ENCODE measurements around the gene AP5M1.
"Not testable (repeated sequence)": the region's sequence is repeated elsewhere in the genome, so short reads cannot be mapped to it uniquely, and the experiment has no call there.

The AP5M1 gene

DNA sequence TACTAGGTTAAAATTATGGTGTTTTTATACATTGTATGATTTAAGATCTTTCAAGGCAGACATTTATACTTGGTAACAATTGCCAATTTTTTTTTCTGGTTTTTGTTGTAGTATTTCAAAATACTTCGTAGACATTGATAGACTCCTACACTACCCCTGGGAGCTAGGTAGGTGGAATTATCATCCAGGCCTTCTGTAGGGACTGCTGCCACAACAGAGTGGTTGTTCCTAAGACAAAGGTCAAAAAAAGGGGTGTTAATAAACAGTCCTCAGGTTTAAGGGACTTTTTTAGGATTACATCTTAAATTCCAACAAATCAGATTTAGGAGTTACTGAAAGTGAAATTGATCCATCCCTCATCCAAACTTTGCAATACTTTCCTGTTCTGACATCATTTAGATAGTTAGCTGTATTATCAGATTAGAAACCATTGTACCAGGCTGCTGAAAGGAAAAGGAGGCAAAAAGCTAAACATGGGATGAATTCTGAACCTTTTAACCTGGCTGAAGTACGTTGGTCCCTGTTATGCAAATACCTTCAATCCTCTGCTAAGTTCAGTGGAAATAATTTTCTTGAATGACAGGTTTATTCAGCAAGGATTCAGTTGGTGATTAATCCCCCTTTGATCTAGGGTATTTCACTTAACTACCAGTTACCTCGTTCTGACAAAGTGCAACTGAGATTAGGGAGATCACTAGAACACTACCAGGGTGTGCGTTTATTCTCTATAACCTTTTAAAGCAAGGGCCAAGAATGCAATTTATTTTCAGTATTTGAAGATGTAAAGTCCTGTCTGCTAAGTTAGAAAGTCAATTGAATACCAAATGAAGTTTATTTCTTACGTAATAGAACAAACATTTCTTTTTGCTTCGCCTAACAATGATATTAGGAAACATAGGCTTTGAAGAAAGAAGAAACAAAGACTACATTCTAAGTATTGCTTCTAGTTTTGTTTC is 23.2 kb downstream of the AP5M1 start:
- FAIRE-seq: no peak

DNA sequence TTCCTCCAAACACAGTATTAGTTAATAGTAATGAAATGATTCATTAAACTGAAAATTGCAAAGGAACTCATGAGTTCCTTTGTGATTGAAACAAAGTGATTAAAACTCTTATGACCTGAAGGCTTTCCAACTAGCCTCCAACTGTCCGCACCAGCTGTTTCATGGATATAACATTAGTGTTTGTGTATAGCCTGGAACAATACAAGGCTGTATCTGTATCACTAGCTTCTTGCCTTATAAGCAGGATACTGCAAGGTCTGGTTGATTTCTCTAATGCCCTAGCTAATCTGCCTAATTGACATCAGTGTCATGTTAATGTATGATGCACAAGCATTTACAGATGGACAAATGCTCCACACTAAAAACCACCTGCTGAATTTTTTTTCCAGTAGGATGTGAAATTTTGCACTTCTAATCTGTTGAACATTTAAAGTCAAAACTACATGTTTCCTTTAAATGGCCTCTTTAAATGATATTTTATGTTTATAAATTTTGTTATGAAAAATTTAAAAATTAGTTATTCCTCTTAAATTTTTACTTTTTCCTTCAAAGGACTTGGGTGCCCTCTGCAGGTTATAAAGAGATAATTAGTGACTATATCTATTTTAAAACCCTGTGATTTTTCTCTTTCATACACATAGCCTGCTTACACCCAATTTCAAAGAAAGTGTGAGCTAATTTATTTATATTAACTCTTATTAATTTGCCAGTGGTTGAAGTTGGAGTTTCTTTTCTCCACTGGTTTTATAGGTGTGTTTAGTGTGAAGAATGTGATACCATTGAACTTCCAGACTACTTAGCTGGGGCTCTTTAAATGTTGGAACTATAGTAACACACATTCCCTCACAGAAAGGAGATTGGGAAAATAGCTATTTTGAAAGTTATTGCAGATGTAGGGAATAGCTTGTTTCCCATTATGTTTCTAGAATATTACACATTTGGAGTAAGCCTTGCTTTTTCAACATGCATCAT is 25.4 kb downstream of the AP5M1 start:
- FAIRE-seq: no peak

- FAIRE-seq: no peak
These were observed 26.5 kb downstream of the AP5M1 start for GRCh38 chr14:57295239-57295638.

DNA sequence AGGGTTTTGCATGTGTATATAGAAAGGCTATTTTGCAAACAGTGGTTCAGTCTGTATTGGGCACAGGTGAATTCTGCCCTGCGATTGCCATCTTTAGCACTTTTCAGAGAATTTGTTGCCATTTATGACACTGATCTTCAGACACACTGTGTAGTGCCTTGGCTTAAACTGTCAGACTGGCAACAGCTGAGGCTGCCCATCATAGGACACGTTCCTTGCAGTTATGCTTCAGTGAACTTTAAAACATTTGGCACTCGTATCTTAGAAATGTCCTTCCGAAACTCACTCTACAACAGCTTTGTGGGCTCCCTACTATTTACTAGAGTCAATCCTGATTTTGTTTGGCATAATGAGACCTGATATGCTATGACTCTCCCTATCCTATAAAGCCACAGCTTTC is 29.1 kb downstream of the AP5M1 start:
- FAIRE-seq: no peak

DNA sequence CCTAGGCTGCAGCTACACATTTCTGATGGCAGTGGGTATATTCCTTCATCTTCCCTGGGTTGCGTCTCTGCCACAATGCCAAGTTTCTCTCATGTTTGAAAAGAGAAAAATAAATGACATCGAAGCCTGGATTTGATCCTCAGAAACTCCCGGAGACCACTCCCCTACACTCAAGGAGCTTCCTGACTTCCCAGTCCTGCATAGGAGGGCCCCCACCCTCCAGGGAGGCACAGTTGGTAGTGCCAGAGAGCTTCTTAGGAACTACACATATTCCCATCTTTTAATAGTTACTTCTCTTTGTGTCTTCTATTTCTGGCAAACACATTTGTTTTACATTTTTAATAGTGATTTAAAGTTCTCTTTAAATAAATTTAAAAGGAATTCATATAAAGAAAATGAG is 30.7 kb downstream of the AP5M1 start:
- FAIRE-seq: no peak

DNA sequence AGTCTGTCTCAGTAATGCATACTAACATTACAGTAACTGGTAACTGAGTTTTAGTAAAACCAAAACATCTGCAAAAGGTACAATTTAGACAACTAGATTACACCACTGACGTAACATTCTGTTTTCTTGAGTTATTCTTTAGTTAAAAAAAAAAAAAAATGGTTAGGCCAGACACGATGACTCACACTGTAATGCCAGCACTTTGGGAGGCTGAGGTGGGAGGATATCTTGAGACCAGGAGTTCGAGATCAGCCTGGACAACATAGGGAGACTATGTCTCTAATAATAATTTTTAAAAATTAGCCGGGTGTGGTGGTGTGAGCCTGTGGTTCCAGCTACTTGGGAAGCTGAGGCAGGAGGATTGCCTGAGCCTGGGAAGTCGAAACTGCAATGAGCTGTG is 34.1 kb downstream of the AP5M1 start:
- FAIRE-seq: no peak

GRCh38 chr14:57314396-57315089 is 45.8 kb downstream of the AP5M1 start:
- FAIRE-seq: no peak

GRCh38 chr14:57317248-57317833 is 48.6 kb downstream of the AP5M1 start:
- peak; percentile 88 for FAIRE-seq

DNA sequence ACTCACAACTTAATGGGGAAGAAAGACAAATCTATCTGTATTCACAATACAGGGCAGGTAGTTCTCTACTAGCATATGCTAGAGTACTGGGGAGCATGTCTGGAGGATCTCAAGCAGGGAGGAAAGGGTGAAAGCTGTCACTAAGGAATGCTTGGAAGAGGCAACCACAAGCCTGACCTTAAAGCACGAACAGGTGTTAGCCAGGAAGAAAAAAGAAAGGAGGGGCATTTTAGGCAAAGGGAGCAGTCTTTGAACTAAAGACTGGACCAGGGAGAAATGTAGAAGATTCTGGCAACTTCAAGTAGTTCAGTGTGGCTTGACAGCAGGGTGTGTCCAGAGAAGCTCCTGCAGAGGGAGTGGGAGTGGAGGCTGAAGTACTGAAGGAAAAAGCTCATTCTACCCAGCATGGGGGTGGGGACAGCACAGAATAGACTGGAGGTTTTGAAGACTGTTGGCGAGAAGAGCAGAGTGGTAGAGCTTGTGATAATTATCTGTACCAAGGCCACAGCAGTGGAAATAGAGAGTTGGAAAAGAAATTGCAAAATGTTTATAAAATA is 50.9 kb downstream of the AP5M1 start:
- FAIRE-seq: no peak

GRCh38 chr14:57323721-57324120 is 55.0 kb downstream of the AP5M1 start:
- no peak for FAIRE-seq

- FAIRE-seq: no peak
These were observed 57.5 kb downstream of the AP5M1 start for GRCh38 chr14:57326253-57326652.

GRCh38 chr14:57329833-57330232 is 61.1 kb downstream of the AP5M1 start:
- no peak for FAIRE-seq

DNA sequence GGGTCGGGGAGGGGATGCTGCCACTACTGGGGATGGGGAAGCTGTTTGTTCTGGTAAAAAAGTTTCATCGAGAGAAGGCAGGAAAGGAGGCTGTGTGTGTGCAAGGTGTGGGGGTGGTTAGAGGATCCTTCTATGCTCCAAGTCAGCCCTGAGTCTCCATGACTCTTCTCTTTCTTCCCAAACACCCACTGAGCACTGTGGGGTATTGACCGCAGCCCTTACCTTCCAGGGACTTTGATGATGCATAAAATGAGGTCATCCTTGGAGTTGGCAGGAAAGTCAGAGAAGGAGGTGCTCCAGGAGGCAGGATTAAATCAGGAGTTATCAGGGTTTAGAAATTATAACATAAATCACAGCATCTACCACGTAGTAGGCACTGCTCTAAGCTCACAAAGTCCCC is 63.7 kb downstream of the AP5M1 start:
- not testable (repeated sequence) for FAIRE-seq

DNA sequence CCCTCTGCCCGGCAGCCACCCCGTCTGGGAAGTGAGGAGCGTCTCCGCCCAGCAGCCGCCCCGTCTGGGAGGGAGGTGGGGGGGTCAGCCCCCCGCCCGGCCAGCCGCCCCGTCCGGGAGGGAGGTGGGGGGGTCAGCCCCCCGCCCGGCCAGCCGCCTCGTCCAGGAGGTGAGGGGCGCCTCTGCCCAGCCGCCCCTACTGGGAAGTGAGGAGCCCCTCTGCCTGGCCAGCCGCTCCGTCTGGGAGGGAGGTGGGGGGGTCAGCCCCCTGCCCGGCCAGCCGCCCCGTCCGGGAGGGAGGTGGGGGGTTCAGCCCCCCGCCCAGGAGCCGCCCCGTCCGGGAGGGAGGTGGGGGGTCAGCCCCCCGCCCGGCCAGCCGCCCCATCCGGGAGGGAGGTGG is 65.0 kb downstream of the AP5M1 start:
- FAIRE-seq: not testable (repeated sequence)

DNA sequence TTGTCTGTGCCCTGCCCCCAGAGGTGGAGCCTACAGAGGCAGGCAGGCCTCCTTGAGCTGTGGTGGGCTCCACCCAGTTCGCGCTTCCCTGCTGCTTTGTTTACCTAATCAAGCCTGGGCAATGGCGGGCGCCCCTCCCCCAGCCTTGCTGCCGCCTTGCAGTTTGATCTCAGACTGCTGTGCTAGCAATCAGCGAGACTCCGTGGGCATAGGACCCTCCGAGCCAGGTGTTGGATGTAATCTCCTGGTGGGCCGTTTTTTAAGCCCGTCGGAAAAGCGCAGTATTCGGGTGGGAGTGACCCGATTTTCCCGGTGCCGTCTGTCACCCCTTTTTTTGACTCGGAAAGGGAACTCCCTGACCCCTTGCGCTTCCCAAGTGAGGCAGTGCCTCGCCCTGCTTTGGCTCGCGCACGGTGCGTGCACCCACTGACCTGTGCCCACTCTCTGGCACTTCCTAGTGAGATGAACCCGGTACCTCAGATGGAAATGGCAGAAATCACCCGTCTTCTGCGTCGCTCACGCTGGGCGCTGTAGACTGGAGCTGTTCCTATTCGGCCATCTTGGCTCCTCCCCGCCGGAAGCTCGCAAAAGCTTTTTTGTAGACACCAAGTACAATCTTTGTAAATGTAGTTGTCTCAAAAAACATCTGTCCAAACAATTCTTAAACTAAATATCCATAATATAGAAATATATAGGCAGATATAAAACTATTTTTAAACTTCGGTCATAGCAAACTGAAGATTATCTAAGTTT is 75.0 kb downstream of the AP5M1 start:
- FAIRE-seq: not testable (repeated sequence)

- no peak for FAIRE-seq
These were observed 76.3 kb downstream of the AP5M1 start for GRCh38 chr14:57345106-57345505.

GRCh38 chr14:57346741-57347140 is 78.0 kb downstream of the AP5M1 start:
- FAIRE-seq: no peak
